Measurements from ENCODE around the gene TOM1L2. TPM values are rescaled to one million over a fixed set of nuclear protein-coding genes. Genes with fewer than 3 reads are reported as not detected.

Gene TOM1L2
- total RNA-seq (2021; ENCODE audit: unreplicated experiment) (24.1 TPM), Bru-seq, nascent RNA (percentile 65 among the genes with signal in this experiment), BruChase-seq, experiment 1, labeled RNA remaining after a 6-hour chase (percentile 66 among the genes with signal in this experiment), BruChase-seq, experiment 2, labeled RNA remaining after a 2-hour chase (percentile 67 among the genes with signal in this experiment)
- polyA plus RNA-seq (2012): 20.4 and 20.6 TPM in 2 replicates
- long read RNA-seq, partial matches to known transcripts: 3 of 41 reads
- long read RNA-seq, other reads (novel, unspliced or antisense): 36 of 41 reads

- no peaks in the 10 kb centered on the region for H4K20me1 ChIP-seq (ENCODE audit: insufficient read depth)
- no peaks in the 10 kb centered on the region for H3K9me2 ChIP-seq (ENCODE audit: insufficient read depth)
- no TSS peak for BruUV-seq (replicated peaks)
- H3K36me3 ChIP-seq (ENCODE audit: control insufficient read depth in 1 of 2, insufficient read depth in 2 of 2, low read length in 2 of 2): no peaks in the 10 kb centered on the region
- no peaks in the 10 kb centered on the region for H3K79me2 ChIP-seq (ENCODE audit: insufficient read depth, low read length)
- peak within 1 kb of the TSS; percentile 84 for H3K4me2 ChIP-seq (ENCODE audit: low read length)
- peak within 1 kb of the TSS; percentile 62 for H3K27ac ChIP-seq (ENCODE audit: low read depth, low read length)
- peak within 1 kb of the TSS; percentile 70 for H3K9ac ChIP-seq (ENCODE audit: low read length)
- no peak within 1 kb of the TSS for H2AFZ ChIP-seq (ENCODE audit: low read depth, low read length, poor library complexity, severe bottlenecking)
- H3K4me3 ChIP-seq (replicated peaks in 1 of 2; ENCODE audit: low read depth in 1 of 2, low read length in 2 of 2): peak within 1 kb of the TSS; percentile 67 to 68
- RAD21 ChIA-PET (ENCODE audit: low non-redundant PET in 1 of 2, low total read pairs in 2 of 2, uncharacterized antibody in 2 of 2, unreplicated experiment in 2 of 2): interaction anchor here in 1 of 2 experiments (0.8 kb wide), 1 partner anchor 89 kb away, joined by 3 read pairs; no protein-coding TSS in a partner anchor
- H3K9me3 ChIP-seq (ENCODE audit: control insufficient read depth in 1 of 2, insufficient read depth in 1 of 2, low read depth in 1 of 2, low read length in 2 of 2): no peaks in the 10 kb centered on the region
- ATAC-seq (peak; percentile 94), DNase-seq (ENCODE audit: low read depth, low spot score) (peak; percentile 100)
- peaks cover 11 to 23% of the 10 kb centered on the region in 2 experiments for H3K4me1 ChIP-seq (ENCODE audit: control insufficient read depth in 1 of 2, insufficient read depth in 2 of 2, low read length in 2 of 2)
- intact Hi-C loops (cut with micrococcal nuclease): loop anchor here (1.0 to 5.0 kb wide), 3 partner anchors 14 to 80 kb away; no protein-coding TSS in a partner anchor
- POLR2A ChIA-PET: interaction anchor here (0.8 to 1.5 kb wide), 8 partner anchors 13 to 136 kb away, joined by 3 to 24 read pairs (median 4); partner anchors contain the start of gene SREBF1
- CTCF ChIA-PET: interaction anchor here (0.6 to 1.2 kb wide), 3 partner anchors 51 to 100 kb away, joined by 3 to 6 read pairs (median 5); no protein-coding TSS in a partner anchor
- H3K27me3 ChIP-seq (ENCODE audit: insufficient read depth, low read length): no peaks in the 10 kb centered on the region
- TF ChIP-seq CEBPB (IDR thresholded peaks at IDR 0.05; ENCODE audit: low read depth): no peak
- 0 out of 2 replicates have a peak, but pooled peaks have one; percentile 24 for TF ChIP-seq EGR1 (IDR thresholded peaks at IDR 0.05; ENCODE audit: low read depth)
- TF ChIP-seq RAD21 (IDR thresholded peaks at IDR 0.05; ENCODE audit: low read depth): no peak
- no peak for TF ChIP-seq YY1 (IDR thresholded peaks at IDR 0.05; ENCODE audit: extremely low read depth, insufficient replicate concordance, low read depth, low read length)
- TF ChIP-seq FOSL1 (IDR thresholded peaks at IDR 0.05; ENCODE audit: low read depth): no peak
- no peak for TF ChIP-seq JUND (IDR thresholded peaks at IDR 0.05)
- no peak for TF ChIP-seq ZBTB33 (IDR thresholded peaks at IDR 0.05; ENCODE audit: extremely low read depth, insufficient replicate concordance, low read length)
- no peak for TF ChIP-seq MAX (IDR thresholded peaks at IDR 0.05)
- no peak for TF ChIP-seq SRF (IDR thresholded peaks at IDR 0.05; ENCODE audit: low read depth)
- TF ChIP-seq EZH2phosphoT487 (IDR thresholded peaks at IDR 0.05; ENCODE audit: borderline replicate concordance): no peak
- TF ChIP-seq CTCF (IDR thresholded peaks at IDR 0.05 in 2 of 3, conservative IDR thresholded peaks at IDR 0.05 in 1 of 3; ENCODE audit: borderline replicate concordance in 1 of 3, insufficient read depth in 1 of 3, low read depth in 2 of 3, low read length in 2 of 3): no peak
- TF ChIP-seq TCF7L2 (IDR thresholded peaks at IDR 0.05; ENCODE audit: borderline replicate concordance, extremely low read depth, insufficient read depth, insufficient read length): no peak
- peak; percentile 77 for TF ChIP-seq POLR2AphosphoS5 (IDR thresholded peaks at IDR 0.05; ENCODE audit: low read depth, low read length)
- TF ChIP-seq ZNF274 (IDR thresholded peaks at IDR 0.05; ENCODE audit: low read depth, low read length): no peak
- TF ChIP-seq POLR2A (IDR thresholded peaks at IDR 0.05; ENCODE audit: borderline replicate concordance, extremely low read depth, insufficient read depth, insufficient read length): no peak
- TF ChIP-seq REST (IDR thresholded peaks at IDR 0.05; ENCODE audit: low read depth): no peak
These were observed at the start of gene TOM1L2, which contains the start of gene DRC3 for GRCh38 chr17:17972126-17972951. TOM1L2 (minus strand) TSS chr17:17972400; CDS start chr17:17972313, 87 bp downstream. DRC3 (plus strand) TSS chr17:17972862; CDS start chr17:17977599, 4,737 bp downstream.
